ENCODE measurements around the gene SEPTIN8. TPM values are rescaled to one million over a fixed set of nuclear protein-coding genes. Genes with fewer than 3 reads are reported as not detected.

The SEPTIN8 gene
- total RNA-seq, 5 donors from 2014 or later (not counting 1 experiment from before 2014, with no cell fraction given) = 6.6 to 12.4 (median 11.0) TPM

GRCh38 chr5:132819468-132819867 is 42.4 kb upstream of the SEPTIN8 start:
- ATAC-seq (replicated peaks in 1 of 4) (peak in 2 of 4 experiments; percentile 12 to 56), DNase-seq (peak in 2 of 35 experiments; percentile 17 to 27)
- CTCF ChIA-PET = interaction anchor here (0.5 to 2.1 kb wide), 19 partner anchors 9 to 1223 kb away, joined by 3 to 10 read pairs (median 4); partner anchors contain the start of genes CCNI2 (in 1 of the 2), RAD50 (in 1 of the 2) and SHROOM1 (in 1 of the 2)
- Histone ChIP-seq H3K4me3 (ENCODE audit: control insufficient read depth in 1 of 2, extremely low read depth in 1 of 2, low read length in 1 of 2) (peak overlapping the region; percentile 34 to 54), H3K9me3 (no peaks in the 10 kb centered on the region), H3K27ac (ENCODE audit: low read length) (no peak overlapping the region), H3K27me3 (replicated peaks in 1 of 2; ENCODE audit: control insufficient read depth in 2 of 2, extremely low read depth in 1 of 2, insufficient read depth in 2 of 2, low read length in 1 of 2) (peaks cover 2 to 45% of the 10 kb centered on the region in 2 experiments), H3K36me3 (ENCODE audit: control insufficient read depth in 2 of 2, extremely low read depth in 1 of 2, insufficient read depth in 1 of 2, low read length in 1 of 2) (no peaks in the 10 kb centered on the region), H3K4me1 (ENCODE audit: control insufficient read depth in 1 of 2, extremely low read depth in 1 of 2, insufficient read depth in 2 of 2, low read length in 2 of 2) (peaks cover 5 to 15% of the 10 kb centered on the region in 2 experiments)
- Mint-ChIP-seq H3K27me3 (peaks cover 7 to 37% of the 10 kb centered on the region in 2 donors), H3K4me1 (peaks cover 11 to 12% (median 12%) of the 10 kb centered on the region in 3 donors), H3K27ac (no peak overlapping the region), H3K9me3 (no peaks in the 10 kb centered on the region), H3K36me3 (no peaks in the 10 kb centered on the region), H3K4me3 (peak overlapping the region; percentile 67 to 73 (median 70))
- WGBS (ENCODE audit: insufficient coverage) = 33% methylated on average over 24 of the region's 26 CpGs
- POLR2A ChIA-PET = no interaction called here

DNA sequence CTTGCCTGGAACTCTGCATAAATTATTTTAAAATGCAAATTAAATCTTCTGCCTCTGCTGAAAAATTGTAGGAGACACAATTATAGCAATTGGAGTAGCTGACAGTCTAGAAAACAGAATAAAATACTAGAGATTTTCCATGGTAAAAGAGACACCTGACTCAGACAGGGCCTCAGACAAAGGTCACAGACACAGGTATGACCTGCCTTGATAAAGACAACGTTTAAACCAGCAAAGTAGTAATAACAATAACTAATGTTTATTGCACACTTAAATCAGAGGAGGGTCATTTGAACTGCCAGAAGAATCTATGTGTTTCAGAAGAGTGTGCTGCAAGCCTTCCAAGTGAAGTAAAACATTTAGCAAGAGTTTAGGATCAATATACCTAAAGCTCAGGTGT is 40.0 kb upstream of the SEPTIN8 start:
- no peak for DNase-seq
- no peak for ATAC-seq (replicated peaks in 1 of 4)
- POLR2A ChIA-PET = interaction anchor here in 1 of 2 donors (0.6 kb wide), 1 partner anchor 29 kb away, joined by 3 read pairs; no protein-coding TSS in a partner anchor
- H3K27me3 ChIP-seq (replicated peaks in 1 of 2; ENCODE audit: control insufficient read depth in 2 of 2, extremely low read depth in 1 of 2, insufficient read depth in 2 of 2, low read length in 1 of 2) = peaks cover 4 to 34% of the 10 kb centered on the region in 2 experiments
- Mint-ChIP-seq H3K27me3 (peaks cover 14 to 37% of the 10 kb centered on the region in 2 donors), H3K27ac (no peak overlapping the region), H3K4me3 (no peak overlapping the region), H3K9me3 (no peaks in the 10 kb centered on the region), H3K4me1 (peaks cover 21 to 23% (median 22%) of the 10 kb centered on the region in 3 donors), H3K36me3 (no peaks in the 10 kb centered on the region)
- CTCF ChIA-PET = interaction anchor here in 1 of 2 donors (0.8 to 1.2 kb wide), 2 partner anchors 60 to 122 kb away, joined by 3 read pairs; no protein-coding TSS in a partner anchor
- H3K4me3 ChIP-seq (ENCODE audit: control insufficient read depth in 1 of 2, extremely low read depth in 1 of 2, low read length in 1 of 2) = no peak overlapping the region
- no peaks in the 10 kb centered on the region for H3K36me3 ChIP-seq (ENCODE audit: control insufficient read depth in 2 of 2, extremely low read depth in 1 of 2, insufficient read depth in 1 of 2, low read length in 1 of 2)
- peaks cover 7 to 22% of the 10 kb centered on the region in 2 experiments for H3K4me1 ChIP-seq (ENCODE audit: control insufficient read depth in 1 of 2, extremely low read depth in 1 of 2, insufficient read depth in 2 of 2, low read length in 2 of 2)
- H3K9me3 ChIP-seq = no peaks in the 10 kb centered on the region
- no CpG with 5 or more reads among the region's 1 CpG for WGBS (ENCODE audit: insufficient coverage)
- H3K27ac ChIP-seq (ENCODE audit: low read length) = no peak overlapping the region

GRCh38 chr5:132816554-132816953 is 39.5 kb upstream of the SEPTIN8 start:
- peaks cover 19 to 41% of the 10 kb centered on the region in 2 donors for H3K27me3 Mint-ChIP-seq
- H3K36me3 Mint-ChIP-seq = no peaks in the 10 kb centered on the region
- no peaks in the 10 kb centered on the region for H3K9me3 Mint-ChIP-seq
- Histone ChIP-seq H3K36me3 (ENCODE audit: control insufficient read depth in 2 of 2, extremely low read depth in 1 of 2, insufficient read depth in 1 of 2, low read length in 1 of 2) (no peaks in the 10 kb centered on the region), H3K27me3 (replicated peaks in 1 of 2; ENCODE audit: control insufficient read depth in 2 of 2, extremely low read depth in 1 of 2, insufficient read depth in 2 of 2, low read length in 1 of 2) (peaks cover 7 to 38% of the 10 kb centered on the region in 2 experiments), H3K9me3 (no peaks in the 10 kb centered on the region), H3K4me1 (ENCODE audit: control insufficient read depth in 1 of 2, extremely low read depth in 1 of 2, insufficient read depth in 2 of 2, low read length in 2 of 2) (peaks cover 7 to 22% of the 10 kb centered on the region in 2 experiments), H3K4me3 (ENCODE audit: control insufficient read depth in 1 of 2, extremely low read depth in 1 of 2, low read length in 1 of 2) (no peak overlapping the region), H3K27ac (ENCODE audit: low read length) (no peak overlapping the region)
- ATAC-seq (replicated peaks in 1 of 4) = no peak
- peaks cover 21 to 23% (median 22%) of the 10 kb centered on the region in 3 donors for H3K4me1 Mint-ChIP-seq
- H3K27ac Mint-ChIP-seq = no peak overlapping the region
- no peak for DNase-seq
- no peak overlapping the region for H3K4me3 Mint-ChIP-seq
- ChIA-PET CTCF (interaction anchor here in 1 of 2 donors (1.2 kb wide), 1 partner anchor 121 kb away, joined by 3 read pairs; no protein-coding TSS in a partner anchor), POLR2A (interaction anchor here in 1 of 2 donors (0.6 kb wide), 1 partner anchor 29 kb away, joined by 3 read pairs; no protein-coding TSS in a partner anchor)

GRCh38 chr5:132816083-132816482 is 39.0 kb upstream of the SEPTIN8 start:
- no peaks in the 10 kb centered on the region for H3K9me3 ChIP-seq
- DNase-seq (no peak), ATAC-seq (replicated peaks in 1 of 4) (no peak)
- CTCF ChIA-PET = no interaction called here
- Mint-ChIP-seq H3K4me1 (peaks cover 21 to 23% (median 22%) of the 10 kb centered on the region in 3 donors), H3K27me3 (peaks cover 24 to 45% of the 10 kb centered on the region in 2 donors), H3K9me3 (no peaks in the 10 kb centered on the region), H3K4me3 (no peak overlapping the region), H3K36me3 (no peaks in the 10 kb centered on the region), H3K27ac (no peak overlapping the region)
- 17% methylated on average over 1 of the region's 2 CpGs for WGBS (ENCODE audit: insufficient coverage)
- H3K27me3 ChIP-seq (replicated peaks in 1 of 2; ENCODE audit: control insufficient read depth in 2 of 2, extremely low read depth in 1 of 2, insufficient read depth in 2 of 2, low read length in 1 of 2) = peaks cover 8 to 41% of the 10 kb centered on the region in 2 experiments
- H3K27ac ChIP-seq (ENCODE audit: low read length) = no peak overlapping the region
- H3K4me3 ChIP-seq (ENCODE audit: control insufficient read depth in 1 of 2, extremely low read depth in 1 of 2, low read length in 1 of 2) = no peak overlapping the region
- H3K36me3 ChIP-seq (ENCODE audit: control insufficient read depth in 2 of 2, extremely low read depth in 1 of 2, insufficient read depth in 1 of 2, low read length in 1 of 2) = no peaks in the 10 kb centered on the region
- POLR2A ChIA-PET = no interaction called here
- peaks cover 7 to 22% of the 10 kb centered on the region in 2 experiments for H3K4me1 ChIP-seq (ENCODE audit: control insufficient read depth in 1 of 2, extremely low read depth in 1 of 2, insufficient read depth in 2 of 2, low read length in 2 of 2)

GRCh38 chr5:132815454-132815853 is 38.4 kb upstream of the SEPTIN8 start:
- WGBS (ENCODE audit: insufficient coverage) = no CpG with 5 or more reads among the region's 1 CpG
- Mint-ChIP-seq H3K27me3 (peaks cover 30 to 49% of the 10 kb centered on the region in 2 donors), H3K4me1 (peaks cover 21 to 23% (median 21%) of the 10 kb centered on the region in 3 donors), H3K4me3 (peak overlapping the region in 2 of 3 donors; percentile 59 to 68), H3K27ac (no peak overlapping the region), H3K36me3 (no peaks in the 10 kb centered on the region), H3K9me3 (no peaks in the 10 kb centered on the region)
- no peaks in the 10 kb centered on the region for H3K36me3 ChIP-seq (ENCODE audit: control insufficient read depth in 2 of 2, extremely low read depth in 1 of 2, insufficient read depth in 1 of 2, low read length in 1 of 2)
- DNase-seq = no peak
- peaks cover 7 to 21% of the 10 kb centered on the region in 2 experiments for H3K4me1 ChIP-seq (ENCODE audit: control insufficient read depth in 1 of 2, extremely low read depth in 1 of 2, insufficient read depth in 2 of 2, low read length in 2 of 2)
- peaks cover 8 to 44% of the 10 kb centered on the region in 2 experiments for H3K27me3 ChIP-seq (replicated peaks in 1 of 2; ENCODE audit: control insufficient read depth in 2 of 2, extremely low read depth in 1 of 2, insufficient read depth in 2 of 2, low read length in 1 of 2)
- CTCF ChIA-PET = interaction anchor here (0.5 to 1.1 kb wide), 2 partner anchors 68 to 296 kb away, joined by 3 to 4 read pairs; partner anchors contain the start of gene CCNI2 (in 1 of the 2)
- ATAC-seq (replicated peaks in 1 of 4) = no peak
- POLR2A ChIA-PET = no interaction called here
- H3K9me3 ChIP-seq = no peaks in the 10 kb centered on the region
- H3K4me3 ChIP-seq (ENCODE audit: control insufficient read depth in 1 of 2, extremely low read depth in 1 of 2, low read length in 1 of 2) = no peak overlapping the region
- no peak overlapping the region for H3K27ac ChIP-seq (ENCODE audit: low read length)

- ChIA-PET CTCF (interaction anchor here (0.5 to 1.3 kb wide), 3 partner anchors 14 to 297 kb away, joined by 3 to 4 read pairs (median 4); partner anchors contain the start of gene CCNI2 (in 1 of the 2)), POLR2A (no interaction called here)
- ATAC-seq (replicated peaks in 1 of 4) = no peak
- no peaks in the 10 kb centered on the region for H3K9me3 ChIP-seq
- DNase-seq = no peak
- H3K36me3 ChIP-seq (ENCODE audit: control insufficient read depth in 2 of 2, extremely low read depth in 1 of 2, insufficient read depth in 1 of 2, low read length in 1 of 2) = no peaks in the 10 kb centered on the region
- H3K36me3 Mint-ChIP-seq = no peaks in the 10 kb centered on the region
- H3K4me3 ChIP-seq (ENCODE audit: control insufficient read depth in 1 of 2, extremely low read depth in 1 of 2, low read length in 1 of 2) = no peak overlapping the region
- H3K4me3 Mint-ChIP-seq = peak overlapping the region; percentile 31 to 68 (median 59)
- no peak overlapping the region for H3K27ac ChIP-seq (ENCODE audit: low read length)
- H3K27me3 Mint-ChIP-seq = peaks cover 33 to 51% of the 10 kb centered on the region in 2 donors
- WGBS (ENCODE audit: insufficient coverage) = 76% methylated on average over 81 of the region's 81 CpGs
- H3K4me1 ChIP-seq (ENCODE audit: control insufficient read depth in 1 of 2, extremely low read depth in 1 of 2, insufficient read depth in 2 of 2, low read length in 2 of 2) = peaks cover 2 to 14% of the 10 kb centered on the region in 2 experiments
- peaks cover 8 to 43% of the 10 kb centered on the region in 2 experiments for H3K27me3 ChIP-seq (replicated peaks in 1 of 2; ENCODE audit: control insufficient read depth in 2 of 2, extremely low read depth in 1 of 2, insufficient read depth in 2 of 2, low read length in 1 of 2)
- H3K9me3 Mint-ChIP-seq = no peaks in the 10 kb centered on the region
- H3K4me1 Mint-ChIP-seq = peaks cover 15 to 17% (median 15%) of the 10 kb centered on the region in 3 donors
- H3K27ac Mint-ChIP-seq = no peak overlapping the region
These were observed 37.7 kb upstream of the SEPTIN8 start for GRCh38 chr5:132814503-132815294.
